Hepatocyte (in vitro differentiated cells): ENCODE results near the gene SOCS4.

ENCODE experiments used
- EZH2 ChIP-seq: fragments of 200-600 bp; sonication (generic); IDR thresholded peaks from 2 replicates; pipeline ENCODE4 v1.6.1; 2016; ENCODE audit warnings: antibody characterized with exemption, mild to moderate bottlenecking, borderline replicate concordance
- TF ChIP-seq, protein P1 (sequence below): fragments of 200-600 bp; sonication (generic); IDR thresholded peaks from 2 replicates; pipeline ENCODE4 v1.5.1; 2016; ENCODE audit warnings: antibody characterized with exemption, mild to moderate bottlenecking; ENCODE audit not compliant: poor library complexity

DNA sequence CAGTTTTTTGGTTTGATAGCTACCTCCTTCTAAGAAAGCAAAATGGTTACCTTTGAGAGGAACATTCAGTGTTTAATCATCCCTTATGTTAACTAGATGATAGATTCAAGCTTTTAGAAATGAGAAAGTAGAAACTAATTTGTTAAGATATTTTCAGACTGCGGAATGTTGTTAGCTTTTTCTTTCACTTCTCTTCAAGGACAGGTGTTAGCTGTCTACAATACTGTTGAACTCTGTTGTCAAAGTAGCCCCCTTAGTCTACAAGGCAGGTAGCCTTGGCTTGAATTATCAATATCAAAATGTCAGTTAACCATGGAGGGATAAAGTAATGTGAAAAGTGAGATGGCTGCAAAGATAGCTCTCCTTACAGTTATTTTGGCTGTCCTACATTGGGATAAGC lies 39.2 kb downstream of the SOCS4 start:
- TF ChIP-seq, protein P1, sequence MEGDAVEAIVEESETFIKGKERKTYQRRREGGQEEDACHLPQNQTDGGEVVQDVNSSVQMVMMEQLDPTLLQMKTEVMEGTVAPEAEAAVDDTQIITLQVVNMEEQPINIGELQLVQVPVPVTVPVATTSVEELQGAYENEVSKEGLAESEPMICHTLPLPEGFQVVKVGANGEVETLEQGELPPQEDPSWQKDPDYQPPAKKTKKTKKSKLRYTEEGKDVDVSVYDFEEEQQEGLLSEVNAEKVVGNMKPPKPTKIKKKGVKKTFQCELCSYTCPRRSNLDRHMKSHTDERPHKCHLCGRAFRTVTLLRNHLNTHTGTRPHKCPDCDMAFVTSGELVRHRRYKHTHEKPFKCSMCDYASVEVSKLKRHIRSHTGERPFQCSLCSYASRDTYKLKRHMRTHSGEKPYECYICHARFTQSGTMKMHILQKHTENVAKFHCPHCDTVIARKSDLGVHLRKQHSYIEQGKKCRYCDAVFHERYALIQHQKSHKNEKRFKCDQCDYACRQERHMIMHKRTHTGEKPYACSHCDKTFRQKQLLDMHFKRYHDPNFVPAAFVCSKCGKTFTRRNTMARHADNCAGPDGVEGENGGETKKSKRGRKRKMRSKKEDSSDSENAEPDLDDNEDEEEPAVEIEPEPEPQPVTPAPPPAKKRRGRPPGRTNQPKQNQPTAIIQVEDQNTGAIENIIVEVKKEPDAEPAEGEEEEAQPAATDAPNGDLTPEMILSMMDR, result no peak
- no peak for TF ChIP-seq EZH2
